ENCODE results near the gene DUOXA2. TPM values are rescaled to one million over a fixed set of nuclear protein-coding genes. Genes with fewer than 3 reads are reported as not detected.
"Not testable (repeated sequence)": the region's sequence is repeated elsewhere in the genome, so short reads cannot be mapped to it uniquely, and the experiment has no call there.

DUOXA2 gene
- total and polyA plus RNA-seq, 2 of the 4 experiments (the other 2 are of a cell fraction): not detected

GRCh38 chr15:45134682-45135604, 20.8 kb downstream of the DUOXA2 start (continued):
- no peak for TF ChIP-seq MAZ (IDR thresholded peaks at IDR 0.05; ENCODE audit: borderline replicate concordance, low read depth, low read length)

- H2BK5ac ChIP-seq (ENCODE audit: low read depth, low read length, poor library complexity, severe bottlenecking); H3K79me1 ChIP-seq (ENCODE audit: low read depth in 1 of 2, low read length in 2 of 2); H3K4ac ChIP-seq (ENCODE audit: low read depth, low read length); dilution Hi-C loops (cut with HindIII; ENCODE audit: low sequenced_read_pairs, unreplicated experiment); intact Hi-C loops (cut with micrococcal nuclease); H2AK5ac ChIP-seq (ENCODE audit: low read depth, low read length); H4K8ac ChIP-seq (ENCODE audit: low read depth in 2 of 2, low read length in 2 of 2); H2BK20ac ChIP-seq (ENCODE audit: low read depth, low read length); DNase-seq; H3K56ac ChIP-seq (ENCODE audit: extremely low read depth, insufficient read depth, low read length); H3K27ac ChIP-seq (ENCODE audit: insufficient read depth, low read length); POLR2A ChIA-PET (ENCODE audit: unreplicated experiment); H2BK120ac ChIP-seq (ENCODE audit: low read depth, low read length); H3K23ac ChIP-seq (ENCODE audit: low read depth, low read length); H2AFZ ChIP-seq (replicated peaks; ENCODE audit: low read length, poor library complexity); CTCF ChIA-PET; H3K4me3 ChIP-seq (ENCODE audit: insufficient read depth, low read depth, low read length); H3K9me1 ChIP-seq (ENCODE audit: insufficient read depth, low read length); H3K18ac ChIP-seq (ENCODE audit: low read depth, low read length); H3K4me2 ChIP-seq (ENCODE audit: low read depth, low read length); H4K5ac ChIP-seq (ENCODE audit: low read depth, low read length); H3K14ac ChIP-seq (replicated peaks; ENCODE audit: low read depth, low read length); H3K36me3 ChIP-seq (ENCODE audit: control insufficient read depth, insufficient read depth, low read length); H3K9ac ChIP-seq (ENCODE audit: low read depth, low read length); H2AK9ac ChIP-seq (replicated peaks; ENCODE audit: low read depth, low read length, poor library complexity); H4K91ac ChIP-seq (ENCODE audit: insufficient read depth, low read depth, low read length); in situ Hi-C loops (cut with MboI; ENCODE audit: low sequenced_read_pairs); H3K9me3 ChIP-seq (ENCODE audit: control insufficient read depth, insufficient read depth, low read length); ATAC-seq (ENCODE audit: low read depth); H4K20me1 ChIP-seq (ENCODE audit: insufficient read depth, low read length); BruUV-seq (replicated peaks); H3K4me1 ChIP-seq (ENCODE audit: control insufficient read depth, insufficient read depth, low read length); H2BK15ac ChIP-seq (ENCODE audit: low read depth, low read length): not testable (repeated sequence)
- no CpG with 5 or more reads among the region's 37 CpGs for WGBS, 2 experiments (ENCODE audit: extremely low coverage in 2 of 2, insufficient read length in 1 of 2)
- H3K27me3 ChIP-seq (ENCODE audit: control insufficient read depth, insufficient read depth, low read length): peaks cover 74% of the 10 kb centered on the region
Observed at GRCh38 chr15:45135705-45136377, 21.7 kb downstream of the DUOXA2 start.
